CD14-positive monocyte (primary cell): ENCODE data around the gene HK1. TPM values are rescaled to one million over a fixed set of nuclear protein-coding genes. Genes with fewer than 3 reads are reported as not detected.

Experiments used
- DNase-seq, 3 donors: peaks; one replicate each; pipeline ENCODE4 v3.0.0-alpha.2; 2011 to 2022
- H2AFZ ChIP-seq: 2 replicates; pipeline ENCODE4 v1.6.0; 2012; ENCODE audit warnings: mild to moderate bottlenecking, low read depth, low read length, inconsistent platforms; ENCODE audit not compliant: insufficient read depth, poor library complexity, severe bottlenecking
- H3K27ac ChIP-seq, 2 donors: 1 replicate in 1 of 2; 2 replicates in 1 of 2; pipeline ENCODE4 v1.5.1; 2012 to 2013; ENCODE audit warnings: low read length in 2 of 2, control low read depth in 1 of 2, inconsistent platforms in 1 of 2, low read depth in 1 of 2, mild to moderate bottlenecking in 1 of 2
- H3K27me3 ChIP-seq, 2 donors: one replicate each; pipeline versions ENCODE4 v1.6.0 to v1.6.1; 2011 to 2013; ENCODE audit warnings: low read length in 2 of 2; ENCODE audit not compliant: control insufficient read depth in 2 of 2, insufficient read depth in 2 of 2
- H3K36me3 ChIP-seq, 2 donors: replicated peaks in 1 of 2; 1 replicate in 1 of 2; 2 replicates in 1 of 2; pipeline versions ENCODE4 v1.5.1 to v1.6.1; 2012 to 2013; ENCODE audit warnings: low read length in 2 of 2, control low read depth in 1 of 2, inconsistent platforms in 1 of 2, mild to moderate bottlenecking in 1 of 2; ENCODE audit not compliant: insufficient read depth in 2 of 2, control insufficient read depth in 1 of 2
- H3K4me1 ChIP-seq, 2 donors: 1 replicate in 1 of 2; 2 replicates in 1 of 2; pipeline versions ENCODE4 v1.5.1 to v1.6.1; 2012 to 2013; ENCODE audit warnings: low read length in 2 of 2, control low read depth in 1 of 2, inconsistent platforms in 1 of 2, mild to moderate bottlenecking in 1 of 2, moderate library complexity in 1 of 2; ENCODE audit not compliant: insufficient read depth in 2 of 2, control insufficient read depth in 1 of 2
- H3K4me2 ChIP-seq: replicated peaks from 2 replicates; pipeline ENCODE3; 2012; ENCODE audit warnings: low read length, moderate library complexity, mild to moderate bottlenecking; ENCODE audit not compliant: poor library complexity, severe bottlenecking; ENCODE audit errors: extremely low read depth
- H3K4me3 ChIP-seq, 3 experiments: fragments of 200-600 bp in 1 of 3; sonication (generic) in 1 of 3; replicated peaks in 1 of 3; 1 replicate in 2 of 3; 2 replicates in 1 of 3; pipeline ENCODE4 v1.5.1; 2011 to 2013; ENCODE audit warnings: low read length in 3 of 3, mild to moderate bottlenecking in 3 of 3, control low read depth in 2 of 3, low read depth in 2 of 3, inconsistent platforms in 1 of 3, moderate library complexity in 1 of 3
- H3K79me2 ChIP-seq: 2 replicates; pipeline ENCODE4 v1.6.0; 2012; ENCODE audit warnings: mild to moderate bottlenecking, control low read depth, inconsistent platforms, low read length, moderate library complexity; ENCODE audit not compliant: insufficient read depth
- H3K9ac ChIP-seq: 2 replicates; pipeline ENCODE4 v1.6.0; 2017; ENCODE audit warnings: low read length, mild to moderate bottlenecking; ENCODE audit not compliant: insufficient read depth, poor library complexity, severe bottlenecking
- H3K9me3 ChIP-seq, 2 donors: replicated peaks in 1 of 2; 1 replicate in 1 of 2; 2 replicates in 1 of 2; pipeline versions ENCODE4 v1.5.1 to v1.6.1; 2012 to 2013; ENCODE audit warnings: low read length in 2 of 2, control low read depth in 1 of 2; ENCODE audit not compliant: control insufficient read depth in 1 of 2, insufficient read depth in 1 of 2
- H4K20me1 ChIP-seq: 2 replicates; pipeline ENCODE4 v1.6.0; 2012; ENCODE audit warnings: mild to moderate bottlenecking, low read length, control low read depth, moderate library complexity; ENCODE audit not compliant: insufficient read depth
- H3K27ac Mint-ChIP-seq, 7 donors: one replicate each; pipeline ENCODE4 v1.8.0; 2020; ENCODE audit warnings: mild to moderate bottlenecking in 7 of 7, mixed read lengths in 7 of 7, moderate library complexity in 6 of 7, inconsistent platforms in 2 of 7
- H3K27me3 Mint-ChIP-seq, 3 donors: one replicate each; pipeline ENCODE4 v1.8.0; 2021 to 2022; ENCODE audit warnings: low read depth in 3 of 3, mild to moderate bottlenecking in 3 of 3, mixed read lengths in 3 of 3, moderate library complexity in 3 of 3, inconsistent platforms in 1 of 3
- H3K36me3 Mint-ChIP-seq, 2 donors: one replicate each; pipeline ENCODE4 v1.8.0; 2020; ENCODE audit warnings: mixed read lengths in 2 of 2, inconsistent platforms in 1 of 2, mild to moderate bottlenecking in 1 of 2
- H3K4me1 Mint-ChIP-seq: one replicate; pipeline ENCODE4 v1.8.0; 2020; ENCODE audit warnings: mild to moderate bottlenecking, mixed read lengths
- H3K4me3 Mint-ChIP-seq, 2 donors: one replicate each; pipeline ENCODE4 v1.8.0; 2020; ENCODE audit warnings: mild to moderate bottlenecking in 2 of 2, mixed read lengths in 2 of 2, moderate library complexity in 1 of 2
- H3K9me3 Mint-ChIP-seq, 7 donors: one replicate each; pipeline ENCODE4 v1.8.0; 2020 to 2022; ENCODE audit warnings: mixed read lengths in 7 of 7, mild to moderate bottlenecking in 6 of 7, moderate library complexity in 6 of 7, inconsistent platforms in 2 of 7
- CTCF ChIP-seq: fragments of 200-600 bp; IDR thresholded peaks from one replicate; pipeline ENCODE4 v1.8.0; 2022; ENCODE audit warnings: antibody characterized with exemption, mild to moderate bottlenecking
- WGBS: methylation state at CpG from one replicate; pipeline ENCODE4 v1.1.5; 2013; ENCODE audit warnings: missing lambda C conversion rate; ENCODE audit not compliant: insufficient coverage; 5-methylcytosine and 5-hydroxymethylcytosine counted together
- intact Hi-C, 2 donors: fragments of 100-400 bp; cut with micrococcal nuclease; formaldehyde crosslinking; loops; one replicate each; pipeline versions ENCODE4 v1.15.0 to v1.15.1; 2023
- polyA plus RNA-seq, 3 donors: library from polyadenylated mRNA; depleted of rRNA in 1 of 3; unstranded in 2 of 3; stranded (reverse) in 1 of 3; fragments of 300-500 nt in 2 of 3; fragments of >200 nt in 1 of 3; fragmentation: Illumina TruSeq in 2 of 3; gene quantifications; 1 replicate in 2 of 3; 2 replicates in 1 of 3; pipeline ENCODE4 v1.2.3, GENCODE V29; 2012 to 2021

The HK1 gene
- polyA plus RNA-seq, 3 donors = 57.9 to 146 (median 125) TPM

- TF ChIP-seq CTCF = no peak
- intact Hi-C loops = no loop called here
- Histone ChIP-seq H2AFZ (no peak overlapping the region), H3K79me2 (peaks cover 41% of the 10 kb centered on the region), H3K4me1 (no peaks in the 10 kb centered on the region), H3K27ac (peak overlapping the region in 1 of 2 donors; percentile 53), H3K9me3 (no peaks in the 10 kb centered on the region), H3K36me3 (peaks cover 81 to 100% of the 10 kb centered on the region in 2 donors), H3K4me2 (no peak overlapping the region), H3K4me3 (no peak overlapping the region), H3K9ac (no peak overlapping the region), H3K27me3 (no peaks in the 10 kb centered on the region), H4K20me1 (peaks cover 90% of the 10 kb centered on the region)
- Mint-ChIP-seq H3K27me3 (peaks cover 0 to 4% (median 0%) of the 10 kb centered on the region in 3 donors), H3K36me3 (peaks cover 87 to 96% of the 10 kb centered on the region in 2 donors), H3K4me1 (no peaks in the 10 kb centered on the region), H3K9me3 (no peaks in the 10 kb centered on the region), H3K27ac (peak overlapping the region in 3 of 7 donors; percentile 11 to 32 (median 15)), H3K4me3 (no peak overlapping the region)
- no peak for DNase-seq
- 100% methylated on average over 1 of the region's 2 CpGs for WGBS
These were observed 96.6 kb downstream of the HK1 start for GRCh38 chr10:69374931-69375306.

DNA sequence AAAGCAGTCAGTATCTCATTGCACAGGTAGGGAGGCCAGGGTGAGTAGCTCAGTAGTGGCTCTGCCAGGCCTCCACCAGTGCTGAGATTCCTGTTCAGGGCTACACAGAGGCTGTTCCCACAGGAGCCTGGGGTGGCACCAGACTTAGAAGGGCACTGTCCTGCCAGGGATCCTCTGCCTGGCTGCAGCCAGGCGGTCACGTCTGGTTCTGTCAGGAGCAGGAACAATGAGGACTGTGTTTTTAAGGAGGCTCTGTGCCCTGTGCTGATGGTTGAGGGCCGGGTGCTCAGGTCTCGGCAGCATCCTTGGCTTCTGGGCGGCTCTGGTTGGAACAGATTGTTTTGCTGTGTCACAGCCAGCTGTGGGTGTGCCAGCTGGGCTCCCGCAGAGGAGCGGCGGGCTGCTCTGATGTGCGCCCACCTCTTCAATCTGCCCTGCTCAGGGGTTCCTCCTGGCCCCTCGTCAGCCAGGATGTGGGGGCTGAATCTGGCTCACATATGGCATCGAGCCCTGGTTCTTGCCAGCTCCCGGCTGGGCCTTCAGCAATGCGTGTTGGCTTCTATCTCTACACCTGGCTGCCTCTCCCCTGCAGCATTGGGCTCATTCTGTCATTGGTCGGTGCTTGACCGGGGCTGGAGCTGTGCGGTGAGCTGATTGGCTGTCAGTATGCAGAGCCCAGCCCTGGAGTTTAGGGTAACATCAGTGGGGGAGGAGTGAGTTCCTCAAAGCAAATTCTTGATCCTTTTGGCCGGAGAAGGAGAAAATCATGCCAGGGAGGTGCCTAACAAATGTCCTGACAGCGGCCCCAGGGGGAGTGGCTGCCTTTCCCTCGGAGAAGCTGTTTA lies 97.2 kb downstream of the HK1 start:
- H3K4me1 Mint-ChIP-seq = no peaks in the 10 kb centered on the region
- Histone ChIP-seq H3K4me1 (no peaks in the 10 kb centered on the region), H2AFZ (no peak overlapping the region), H3K36me3 (peaks cover 81 to 100% of the 10 kb centered on the region in 2 donors), H3K27me3 (no peaks in the 10 kb centered on the region), H3K4me3 (no peak overlapping the region), H4K20me1 (peaks cover 90% of the 10 kb centered on the region), H3K4me2 (no peak overlapping the region), H3K27ac (peak overlapping the region in 1 of 2 donors; percentile 53), H3K79me2 (peaks cover 37% of the 10 kb centered on the region), H3K9me3 (no peaks in the 10 kb centered on the region), H3K9ac (no peak overlapping the region)
- H3K36me3 Mint-ChIP-seq = peaks cover 87 to 96% of the 10 kb centered on the region in 2 donors
- intact Hi-C loops = no loop called here
- no peak overlapping the region for H3K4me3 Mint-ChIP-seq
- WGBS = 44% methylated on average over 15 of the region's 19 CpGs
- peaks cover 0 to 4% (median 0%) of the 10 kb centered on the region in 3 donors for H3K27me3 Mint-ChIP-seq
- no peak for TF ChIP-seq CTCF
- H3K27ac Mint-ChIP-seq = peak overlapping the region in 4 of 7 donors; percentile 10 to 62 (median 54)
- no peaks in the 10 kb centered on the region for H3K9me3 Mint-ChIP-seq
- no peak for DNase-seq
